GM12878 (cell line): ENCODE data around the gene PMS1. TPM values are rescaled to one million over a fixed set of nuclear protein-coding genes. Genes with fewer than 3 reads are reported as not detected.

Experiments used
- BACH1 ChIP-seq: fragments of 450-650 bp; IDR thresholded peaks from 2 replicates; pipeline ENCODE4 v1.6.1; 2017; ENCODE audit warnings: mild to moderate bottlenecking, borderline replicate concordance
- CHD2 ChIP-seq: IDR thresholded peaks from 2 replicates; pipeline ENCODE4 v1.6.1; 2011; ENCODE audit warnings: low read depth, low read length, improper control_type of control experiment, borderline replicate concordance
- ETV6 ChIP-seq, 2 experiments: fragments of 450-650 bp in 1 of 2; IDR thresholded peaks in 1 of 2; conservative IDR thresholded peaks in 1 of 2; 2 replicates each; pipeline ENCODE4 v1.6.1; 2014; ENCODE audit warnings: antibody characterized with exemption in 1 of 2, borderline replicate concordance in 1 of 2, low read depth in 1 of 2, mild to moderate bottlenecking in 1 of 2, moderate library complexity in 1 of 2
- HDAC6 ChIP-seq: fragments of 200-600 bp; sonication (generic); IDR thresholded peaks from one replicate; pipeline ENCODE4 v1.8.0; 2017; ENCODE audit warnings: antibody characterized with exemption; ENCODE audit not compliant: unreplicated experiment
- IRF5 ChIP-seq: fragments of 450-650 bp; IDR thresholded peaks from 2 replicates; pipeline ENCODE4 v1.6.1; 2017; ENCODE audit warnings: borderline replicate concordance
- JUND ChIP-seq: IDR thresholded peaks from 2 replicates; pipeline ENCODE4 v1.6.1; 2012; ENCODE audit warnings: low read depth, mild to moderate bottlenecking, low read length, improper control_type of control experiment, moderate library complexity
- KLF5 ChIP-seq: fragments of 450-650 bp; IDR thresholded peaks from 2 replicates; pipeline ENCODE4 v1.6.1; 2014; ENCODE audit warnings: mild to moderate bottlenecking; ENCODE audit not compliant: partially characterized antibody
- PKNOX1 ChIP-seq: fragments of 450-650 bp; IDR thresholded peaks from 2 replicates; pipeline ENCODE4 v1.6.1; 2016; ENCODE audit warnings: mild to moderate bottlenecking
- RELA ChIP-seq: fragments of 450-650 bp; IDR thresholded peaks from 2 replicates; pipeline ENCODE4 v1.8.0; 2014; ENCODE audit warnings: borderline replicate concordance; ENCODE audit not compliant: partially characterized antibody
- SMAD5 ChIP-seq: IDR thresholded peaks from 2 replicates; pipeline ENCODE4 v1.6.1; 2016; ENCODE audit warnings: antibody characterized with exemption, low read depth
- SREBF1 ChIP-seq: IDR thresholded peaks from 2 replicates; pipeline ENCODE4 v1.6.1; 2012; ENCODE audit warnings: mild to moderate bottlenecking, low read length
- TCF3 ChIP-seq: IDR thresholded peaks from 2 replicates; pipeline ENCODE4 v1.6.1; 2012; ENCODE audit warnings: low read depth, mild to moderate bottlenecking, low read length, borderline replicate concordance; ENCODE audit not compliant: insufficient read depth
- USF2 ChIP-seq: IDR thresholded peaks from 2 replicates; pipeline ENCODE4 v1.6.1; 2011; ENCODE audit warnings: low read depth, low read length, improper control_type of control experiment, borderline replicate concordance
- ZNF274 ChIP-seq: IDR thresholded peaks from one replicate; pipeline ENCODE4 v1.8.0; 2011; ENCODE audit not compliant: insufficient read length, insufficient read depth
- ZNF687 ChIP-seq: fragments of 450-650 bp; IDR thresholded peaks from 2 replicates; pipeline ENCODE4 v1.6.1; 2017; ENCODE audit warnings: mild to moderate bottlenecking, moderate library complexity
- polyA plus RNA-seq, 11 experiments: library from polyadenylated mRNA; depleted of rRNA in 4 of 11; unstranded in 6 of 11; stranded (reverse) in 5 of 11; fragments of >200 nt; fragmentation: Nextera tagmentation in 4 of 11; fragmentation: Illumina TruSeq in 1 of 11; extraction: Ambion mirVana in 4 of 11; extraction: Trizol in 1 of 11; gene quantifications; 1 replicate in 1 of 11; 2 replicates in 10 of 11; pipeline versions ENCODE4 v1.2.1 to v1.2.3, GENCODE V29; 2011 to 2016; ENCODE audit warnings: inconsistent platforms in 2 of 11, missing spikeins in 2 of 11, low read depth in 1 of 11
- total RNA-seq, 4 experiments: library from RNA; depleted of rRNA in 3 of 4; stranded (reverse); fragments of >200 nt in 3 of 4; fragmentation: Illumina TruSeq in 1 of 4; extraction: Trizol in 1 of 4; gene quantifications; 2 replicates each; pipeline versions ENCODE4 v1.2.1 to v1.2.3, GENCODE V29; 2013 to 2021

PMS1 gene
- total and polyA plus RNA-seq, 10 of the 15 experiments (the other 5 are each of a cell fraction or from before 2014, with no cell fraction given): 18.7 to 50.6 (median 29.5) TPM

GRCh38 chr2:189783927-189784867 lies at the start of gene PMS1, which contains the start of gene ORMDL1 (continued):
- peak; percentile 76 for TF ChIP-seq HDAC6
- peak; percentile 43; the same call in 1 of the 2 replicates for TF ChIP-seq SMAD5
- no peak; a peak in 1 of 4 replicates for TF ChIP-seq ETV6 (conservative IDR thresholded peaks at IDR 0.05 in 1 of 2, IDR thresholded peaks at IDR 0.05 in 1 of 2; ENCODE audit: borderline replicate concordance in 1 of 2, low read depth in 1 of 2)
- TF ChIP-seq KLF5: peak; percentile 93
- TF ChIP-seq ZNF274: no peak
- peak; percentile 99 for TF ChIP-seq PKNOX1
- peak; percentile 18 for TF ChIP-seq BACH1
- TF ChIP-seq JUND: peak; percentile 10; the same call in 1 of the 2 replicates
- TF ChIP-seq CHD2: peak; percentile 89
- TF ChIP-seq SREBF1: no peak
- no peak for TF ChIP-seq USF2
- 0 out of 2 replicates have a peak, but pooled peaks have one; percentile 3 for TF ChIP-seq TCF3
- peak; percentile 85 for TF ChIP-seq IRF5
- TF ChIP-seq RELA: peak; percentile 47
- TF ChIP-seq ZNF687: 0 out of 2 replicates have a peak, but pooled peaks have one; percentile 62
